Gastroesophageal sphincter (tissue), 4 donors: ENCODE measurements around the gene PLCG1. TPM values are rescaled to one million over a fixed set of nuclear protein-coding genes. Genes with fewer than 3 reads are reported as not detected.

Source experiments
- ATAC-seq: fragments of 150-250 bp; one replicate; pipeline ENCODE4 v1.9.1; 2016; ENCODE audit warnings: mild to moderate bottlenecking, moderate library complexity
- H3K27ac ChIP-seq, 4 donors: fragments of 200-600 bp; sonication (generic) in 3 of 4; 1 replicate in 3 of 4; 2 replicates in 1 of 4; pipeline ENCODE4 v1.5.1; 2016 to 2019
- H3K27me3 ChIP-seq: fragments of 200-600 bp; sonication (generic); one replicate; pipeline ENCODE4 v1.5.1; 2019
- H3K36me3 ChIP-seq, 2 donors: fragments of 200-600 bp; sonication (generic); one replicate each; pipeline ENCODE4 v1.5.1; 2019; ENCODE audit warnings: control low read depth in 1 of 2
- H3K4me1 ChIP-seq, 3 donors: fragments of 200-600 bp; sonication (generic); 1 replicate in 2 of 3; 2 replicates in 1 of 3; pipeline ENCODE4 v1.5.1; 2016 to 2019; ENCODE audit warnings: control low read depth in 2 of 3
- H3K4me3 ChIP-seq, 2 donors: fragments of 200-600 bp; sonication (generic); one replicate each; pipeline ENCODE4 v1.5.1; 2019; ENCODE audit warnings: mild to moderate bottlenecking in 1 of 2, moderate library complexity in 1 of 2
- H3K9me3 ChIP-seq, 3 donors: fragments of 200-600 bp; sonication (generic); one replicate each; pipeline ENCODE4 v1.5.1; 2017 to 2019; ENCODE audit warnings: control low read depth in 2 of 3
- EP300 ChIP-seq: sonication (generic); formaldehyde crosslinking; IDR thresholded peaks from one replicate; pipeline ENCODE4 v1.6.1; 2017; ENCODE audit warnings: antibody characterized with exemption, mild to moderate bottlenecking
- POLR2A ChIP-seq, 2 donors: fragments of 450-650 bp; IDR thresholded peaks; one replicate each; pipeline ENCODE4 v1.6.1; 2017; ENCODE audit warnings: antibody characterized with exemption in 2 of 2, mild to moderate bottlenecking in 2 of 2, moderate library complexity in 1 of 2
- POLR2AphosphoS5 ChIP-seq: sonication (generic); formaldehyde crosslinking; IDR thresholded peaks from one replicate; pipeline ENCODE4 v1.6.1; 2017; ENCODE audit warnings: antibody characterized with exemption
- WGBS, 2 donors: methylation state at CpG; one replicate each; pipeline ENCODE4 v1.1.5; 2018; ENCODE audit warnings: low coverage in 1 of 2; 5-methylcytosine and 5-hydroxymethylcytosine counted together
- total RNA-seq, 4 donors: library from RNA; depleted of rRNA; stranded (reverse); fragments of >200 nt; gene quantifications; one replicate each; pipeline ENCODE4 v1.1.0, GENCODE V29; 2016
- TF ChIP-seq, protein P1 (sequence below), 4 experiments: fragments of 200-600 bp in 2 of 4; fragments of 450-650 bp in 2 of 4; sonication (generic) in 1 of 4; IDR thresholded peaks; one replicate each; pipeline ENCODE4 v1.5.1; 2017 to 2019; ENCODE audit warnings: antibody characterized with exemption in 4 of 4, mild to moderate bottlenecking in 2 of 4, moderate library complexity in 2 of 4

Gene PLCG1
- 100 to 1,000 TPM in 2 of 4 donors, 10 to 100 TPM in 2; 42.3 to 173 (median 94.7) TPM for total RNA-seq

DNA sequence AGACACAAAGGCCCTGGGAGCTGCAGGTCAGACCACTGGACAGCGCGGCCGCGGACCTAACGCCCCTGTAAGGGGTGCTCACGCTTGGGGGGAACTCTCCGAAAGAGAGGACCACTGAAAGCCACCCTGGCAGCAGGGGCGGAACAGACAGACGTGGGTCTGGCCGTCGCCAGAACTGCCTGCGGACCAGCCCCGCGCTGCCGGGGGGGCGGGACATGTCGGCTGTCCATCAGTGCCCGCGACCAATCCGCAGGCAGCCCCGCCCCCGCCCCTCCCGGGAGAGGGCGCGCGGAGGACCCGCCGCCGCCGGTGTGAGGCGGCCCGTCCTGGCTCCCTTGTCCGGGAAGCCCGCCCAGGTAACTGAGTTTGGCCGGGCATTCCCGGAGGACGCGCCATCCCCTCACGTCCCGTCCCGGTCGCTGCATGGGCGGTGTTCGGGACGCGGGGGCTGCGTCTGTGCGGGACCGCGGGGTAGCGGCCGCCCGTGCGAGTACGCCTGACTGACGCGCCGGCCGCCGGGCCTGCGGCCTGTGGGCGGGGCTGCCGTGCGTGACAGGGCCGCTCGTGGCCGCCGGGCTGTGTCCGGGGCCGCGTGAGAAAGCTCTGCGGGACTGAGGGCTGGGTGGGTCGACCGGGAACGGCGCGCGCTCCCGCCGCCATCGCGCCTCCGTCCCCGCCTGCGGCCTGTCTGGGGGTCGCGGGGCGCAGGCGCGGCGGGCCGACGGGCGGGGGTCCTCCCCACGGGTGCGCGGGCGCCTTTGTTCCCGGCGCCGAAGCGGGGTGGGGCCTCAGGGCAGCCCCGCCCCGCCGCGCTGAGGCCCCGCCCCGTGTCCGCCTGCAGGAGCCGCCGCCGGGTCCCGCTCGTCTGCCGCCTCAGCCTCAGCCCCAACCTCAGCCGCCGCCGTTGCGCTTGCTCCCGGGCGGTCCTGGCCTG is at the start of gene PLCG1:
TSS of gene PLCG1 (plus strand) at position 864 of the 934 bp plus-strand sequence. CDS start 99 bp downstream, outside the sequence.
- peaks cover 0 to 55% (median 33%) of the 10 kb centered on the region in 3 donors for H3K4me1 ChIP-seq
- H3K36me3 ChIP-seq = no peaks in the 10 kb centered on the region
- no CpG with 5 or more reads among the region's 121 CpGs for WGBS, 2 donors
- H3K9me3 ChIP-seq = no peaks in the 10 kb centered on the region
- TF ChIP-seq, protein P1, sequence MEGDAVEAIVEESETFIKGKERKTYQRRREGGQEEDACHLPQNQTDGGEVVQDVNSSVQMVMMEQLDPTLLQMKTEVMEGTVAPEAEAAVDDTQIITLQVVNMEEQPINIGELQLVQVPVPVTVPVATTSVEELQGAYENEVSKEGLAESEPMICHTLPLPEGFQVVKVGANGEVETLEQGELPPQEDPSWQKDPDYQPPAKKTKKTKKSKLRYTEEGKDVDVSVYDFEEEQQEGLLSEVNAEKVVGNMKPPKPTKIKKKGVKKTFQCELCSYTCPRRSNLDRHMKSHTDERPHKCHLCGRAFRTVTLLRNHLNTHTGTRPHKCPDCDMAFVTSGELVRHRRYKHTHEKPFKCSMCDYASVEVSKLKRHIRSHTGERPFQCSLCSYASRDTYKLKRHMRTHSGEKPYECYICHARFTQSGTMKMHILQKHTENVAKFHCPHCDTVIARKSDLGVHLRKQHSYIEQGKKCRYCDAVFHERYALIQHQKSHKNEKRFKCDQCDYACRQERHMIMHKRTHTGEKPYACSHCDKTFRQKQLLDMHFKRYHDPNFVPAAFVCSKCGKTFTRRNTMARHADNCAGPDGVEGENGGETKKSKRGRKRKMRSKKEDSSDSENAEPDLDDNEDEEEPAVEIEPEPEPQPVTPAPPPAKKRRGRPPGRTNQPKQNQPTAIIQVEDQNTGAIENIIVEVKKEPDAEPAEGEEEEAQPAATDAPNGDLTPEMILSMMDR (IDR thresholded peaks at IDR 0.05) = peak in 2 of 4 experiments; percentile 17 to 35
- TF ChIP-seq EP300 (no peak), POLR2A (IDR thresholded peaks at IDR 0.05) (peak; percentile 72 to 75), POLR2AphosphoS5 (peak; percentile 72)
- peak within 1 kb of the TSS; percentile 95 for H3K4me3 ChIP-seq
- peak within 1 kb of the TSS; percentile 84 to 99 (median 98) for H3K27ac ChIP-seq
- ATAC-seq = peak; percentile 90
- no peaks in the 10 kb centered on the region for H3K27me3 ChIP-seq

DNA sequence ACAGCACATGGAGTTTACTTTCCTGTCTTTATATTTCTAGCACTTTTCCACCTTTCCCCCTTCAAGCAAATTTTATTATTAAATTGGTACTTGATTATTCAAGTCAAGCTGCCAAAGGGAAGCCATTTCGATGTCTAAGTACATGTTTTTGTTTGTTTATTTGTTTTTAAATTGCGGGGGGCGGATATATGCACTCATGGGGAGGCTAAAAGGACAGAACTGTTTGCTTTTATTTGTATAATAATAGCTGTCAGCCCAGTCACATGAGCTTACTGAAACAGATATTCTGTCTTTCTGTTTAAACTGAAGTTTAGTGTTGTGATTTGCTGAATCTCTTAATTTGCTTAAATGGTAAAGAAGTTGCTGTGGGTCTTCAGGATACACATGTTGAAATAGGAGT is 49.6 kb upstream of the PLCG1 start:
- Histone ChIP-seq H3K27ac (no peak overlapping the region), H3K4me3 (no peak overlapping the region), H3K36me3 (peaks cover 0 to 83% of the 10 kb centered on the region in 2 donors), H3K9me3 (no peaks in the 10 kb centered on the region), H3K27me3 (no peaks in the 10 kb centered on the region), H3K4me1 (no peaks in the 10 kb centered on the region)
- 88 to 98% methylated on average over 3 of the region's 3 CpGs for WGBS, 2 donors
- TF ChIP-seq EP300 = no peak
- TF ChIP-seq POLR2AphosphoS5 = no peak
- TF ChIP-seq POLR2A (IDR thresholded peaks at IDR 0.05) = no peak
- TF ChIP-seq, protein P1 (IDR thresholded peaks at IDR 0.05) = no peak
- ATAC-seq = no peak

DNA sequence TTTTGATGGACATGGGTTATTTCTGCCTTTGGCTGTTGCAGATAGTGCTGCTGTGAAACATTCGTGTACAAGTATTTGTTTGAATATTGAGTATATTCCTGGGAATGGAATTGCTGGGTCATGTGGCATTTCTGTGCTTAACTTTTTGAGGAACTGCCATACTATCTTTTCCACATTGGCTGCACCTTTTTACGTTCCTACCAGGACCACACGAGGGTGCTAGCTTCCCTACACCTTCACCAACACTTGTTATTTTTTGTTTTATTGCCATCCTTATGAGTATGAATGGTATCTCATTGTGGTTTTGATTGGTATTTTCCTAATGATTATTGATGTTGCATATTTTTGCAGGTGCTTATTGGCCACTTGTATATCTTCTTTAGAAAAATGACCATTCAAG is 47.8 kb upstream of the PLCG1 start:
- TF ChIP-seq POLR2A (IDR thresholded peaks at IDR 0.05) = no peak
- no peak for TF ChIP-seq EP300
- no peak for TF ChIP-seq POLR2AphosphoS5
- TF ChIP-seq, protein P1 (IDR thresholded peaks at IDR 0.05) = no peak
- Histone ChIP-seq H3K27ac (no peak overlapping the region), H3K4me1 (no peaks in the 10 kb centered on the region), H3K36me3 (peaks cover 0 to 83% of the 10 kb centered on the region in 2 donors), H3K27me3 (no peaks in the 10 kb centered on the region), H3K4me3 (no peak overlapping the region), H3K9me3 (no peaks in the 10 kb centered on the region)
- ATAC-seq = no peak
- WGBS, 2 donors = 85 to 88% methylated on average over 3 of the region's 3 CpGs

DNA sequence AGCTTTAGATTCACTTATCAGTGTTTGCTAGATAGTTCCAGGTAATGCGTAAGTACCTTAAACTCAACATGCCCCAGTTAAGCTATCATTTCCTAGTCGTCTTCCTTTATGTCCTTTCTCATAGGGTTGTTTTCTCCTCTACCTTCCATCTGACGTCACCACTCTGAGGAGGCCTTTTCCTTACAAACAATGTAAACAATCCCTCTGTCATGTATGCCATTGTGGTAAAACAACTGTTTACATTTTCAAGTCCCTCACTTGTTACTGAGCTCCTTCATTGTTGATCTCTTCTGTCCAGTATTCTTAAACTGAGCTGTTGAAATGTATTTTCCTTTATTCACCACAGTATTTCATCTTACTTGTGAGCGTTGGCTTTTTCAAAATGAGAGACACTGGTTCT is 45.4 kb upstream of the PLCG1 start:
- no peak for TF ChIP-seq POLR2A (IDR thresholded peaks at IDR 0.05)
- no peak for TF ChIP-seq EP300
- no peak for TF ChIP-seq POLR2AphosphoS5
- TF ChIP-seq, protein P1 (IDR thresholded peaks at IDR 0.05) = no peak
- H3K9me3 ChIP-seq = no peaks in the 10 kb centered on the region
- no peaks in the 10 kb centered on the region for H3K27me3 ChIP-seq
- H3K4me3 ChIP-seq = no peak overlapping the region
- peaks cover 0 to 77% of the 10 kb centered on the region in 2 donors for H3K36me3 ChIP-seq
- no peaks in the 10 kb centered on the region for H3K4me1 ChIP-seq
- H3K27ac ChIP-seq = no peak overlapping the region
- WGBS, 2 donors = 72 to 80% methylated on average over 4 of the region's 4 CpGs
- no peak for ATAC-seq
